RWPE2 (cell line): Measurements from ENCODE around the gene FBRSL1.
A peak's percentile ranks its signal among the peaks of the same experiment; 100 is the strongest.

Experiments used
- ATAC-seq: fragments of 200-7000 bp; cut with Tn5 transposase; 3 replicates; pipeline ENCODE4 v1.9.1; 2021; ENCODE audit warnings: low read depth
- DNase-seq: peaks from one replicate; pipeline ENCODE4 v3.0.0-alpha.2; 2020; ENCODE audit warnings: low spot score
- H3K27ac ChIP-seq: fragments of 450-650 bp; 2 replicates; pipeline ENCODE4 v1.5.1; 2017; ENCODE audit warnings: mild to moderate bottlenecking; ENCODE audit not compliant: poor library complexity, severe bottlenecking
- H3K27me3 ChIP-seq: fragments of 250-450 bp; sonication (Bioruptor Pico); 2 replicates; pipeline ENCODE4 v1.5.1; 2021; ENCODE audit warnings: mild to moderate bottlenecking, moderate library complexity; ENCODE audit not compliant: insufficient read depth, poor library complexity, severe bottlenecking
- H3K36me3 ChIP-seq: fragments of 250-450 bp; sonication (Bioruptor Pico); 2 replicates; pipeline ENCODE4 v1.5.1; 2020; ENCODE audit warnings: low read depth, mild to moderate bottlenecking, moderate library complexity
- H3K4me1 ChIP-seq: fragments of 250-450 bp; sonication (Bioruptor Pico); 2 replicates; pipeline ENCODE4 v1.5.1; 2021; ENCODE audit warnings: mild to moderate bottlenecking, moderate library complexity; ENCODE audit not compliant: insufficient read depth, poor library complexity, severe bottlenecking
- H3K4me3 ChIP-seq: fragments of 250-450 bp; sonication (Bioruptor Pico); 2 replicates; pipeline ENCODE4 v1.5.1; 2021; ENCODE audit warnings: mild to moderate bottlenecking, moderate library complexity; ENCODE audit not compliant: severe bottlenecking
- H3K9me3 ChIP-seq: fragments of 250-450 bp; sonication (Bioruptor Pico); 2 replicates; pipeline ENCODE4 v1.5.1; 2021; ENCODE audit warnings: mild to moderate bottlenecking, moderate library complexity; ENCODE audit not compliant: severe bottlenecking
- CTCF ChIP-seq: fragments of 450-650 bp; IDR thresholded peaks from one replicate; pipeline ENCODE4 v1.5.1; 2017; ENCODE audit warnings: mild to moderate bottlenecking, moderate library complexity; ENCODE audit not compliant: poor library complexity, severe bottlenecking

The FBRSL1 gene

GRCh38 chr12:132466241-132467201 lies 23.4 kb upstream of the FBRSL1 start:
- Histone ChIP-seq H3K36me3 (no peaks in the 10 kb centered on the region), H3K27ac (no peak overlapping the region), H3K4me3 (no peak overlapping the region), H3K4me1 (no peaks in the 10 kb centered on the region), H3K9me3 (no peaks in the 10 kb centered on the region), H3K27me3 (no peaks in the 10 kb centered on the region)
- ATAC-seq (peak; percentile 28; the same call in 1 of the 3 replicates), DNase-seq (no peak)
- no peak for TF ChIP-seq CTCF

- ATAC-seq (no peak), DNase-seq (no peak)
- no peaks in the 10 kb centered on the region for H3K4me1 ChIP-seq
- H3K27ac ChIP-seq = no peak overlapping the region
- no peak for TF ChIP-seq CTCF
- H3K9me3 ChIP-seq = no peaks in the 10 kb centered on the region
- no peak overlapping the region for H3K4me3 ChIP-seq
- H3K36me3 ChIP-seq = no peaks in the 10 kb centered on the region
- H3K27me3 ChIP-seq = no peaks in the 10 kb centered on the region
Observed at GRCh38 chr12:132467511-132467910, 22.4 kb upstream of the FBRSL1 start.

GRCh38 chr12:132469423-132469822 lies 20.5 kb upstream of the FBRSL1 start:
- H3K27ac ChIP-seq = no peak overlapping the region
- no peak for ATAC-seq

GRCh38 chr12:132470397-132470796 lies 19.6 kb upstream of the FBRSL1 start:
- Histone ChIP-seq H3K4me1 (no peaks in the 10 kb centered on the region), H3K4me3 (no peak overlapping the region), H3K36me3 (no peaks in the 10 kb centered on the region), H3K27me3 (no peaks in the 10 kb centered on the region), H3K9me3 (no peaks in the 10 kb centered on the region), H3K27ac (no peak overlapping the region)
- ATAC-seq = no peak
- TF ChIP-seq CTCF = no peak
- no peak for DNase-seq

More at GRCh38 chr12:132469423-132469822, 20.5 kb upstream of the FBRSL1 start:
- Histone ChIP-seq H3K4me3 (no peak overlapping the region), H3K27me3 (no peaks in the 10 kb centered on the region), H3K4me1 (no peaks in the 10 kb centered on the region), H3K36me3 (no peaks in the 10 kb centered on the region), H3K9me3 (no peaks in the 10 kb centered on the region)
- DNase-seq = no peak
- TF ChIP-seq CTCF = no peak
